MCF 10A (cell line): ENCODE data around the gene PTEN. TPM values are rescaled to one million over a fixed set of nuclear protein-coding genes. Genes with fewer than 3 reads are reported as not detected.

Experiments used
- BruUV-seq: library from RNA; stranded (reverse); fragments of 400-500 nt; replicated peaks from 2 replicates; lab custom pipeline; 2021; lab: Mats Ljungman, UMichigan
- CTCF ChIA-PET: fragments of 300-600 bp; sonication (Branson Sonifier 250); formaldehyde crosslinking; extraction: SDS; loops from one replicate; lab custom pipeline; 2021; ENCODE audit warnings: antibody characterized with exemption, inconsistent platforms; lab: Yijun Ruan, JAX
- POLR2A ChIA-PET: fragments of 300-600, 350-650 bp; sonication (Branson Sonifier 250); formaldehyde crosslinking; extraction: SDS; loops from one replicate; lab custom pipeline; 2020; ENCODE audit warnings: antibody characterized with exemption, inconsistent platforms; lab: Yijun Ruan, JAX
- DNase-seq: peaks from one replicate; pipeline ENCODE4 v3.0.0-alpha.2; 2018; ENCODE audit not compliant: unreplicated experiment
- H3K27ac Mint-ChIP-seq: one replicate; pipeline ENCODE4 v1.8.0; 2022; ENCODE audit warnings: mild to moderate bottlenecking, low read depth, mixed read lengths; ENCODE audit not compliant: unreplicated experiment
- H3K27me3 Mint-ChIP-seq: one replicate; pipeline ENCODE4 v1.8.0; 2022; ENCODE audit warnings: mixed read lengths; ENCODE audit not compliant: insufficient read depth, unreplicated experiment
- H3K36me3 Mint-ChIP-seq: one replicate; pipeline ENCODE4 v1.8.0; 2022; ENCODE audit warnings: mild to moderate bottlenecking, moderate library complexity, mixed read lengths; ENCODE audit not compliant: insufficient read depth, unreplicated experiment
- H3K4me1 Mint-ChIP-seq: one replicate; pipeline ENCODE4 v1.8.0; 2022; ENCODE audit warnings: mixed read lengths; ENCODE audit not compliant: insufficient read depth, unreplicated experiment
- H3K4me3 Mint-ChIP-seq: one replicate; pipeline ENCODE4 v1.8.0; 2022; ENCODE audit warnings: mild to moderate bottlenecking, moderate library complexity, mixed read lengths; ENCODE audit not compliant: unreplicated experiment
- H3K9me3 Mint-ChIP-seq: one replicate; pipeline ENCODE4 v1.8.0; 2022; ENCODE audit warnings: mixed read lengths; ENCODE audit not compliant: unreplicated experiment
- intact Hi-C: fragments of 100-400 bp; cut with micrococcal nuclease; formaldehyde crosslinking; loops from 2 replicates; pipeline ENCODE4 v1.14.1; 2022
- total RNA-seq: library from RNA; stranded (reverse); gene quantifications from 2 replicates; pipeline ENCODE4 v1.2.3, GENCODE V29; 2022
- TF ChIP-seq, protein P1 (sequence below): fragments of 200-600 bp; IDR thresholded peaks from one replicate; pipeline ENCODE4 v1.8.0; 2022; ENCODE audit warnings: antibody characterized with exemption, mild to moderate bottlenecking; ENCODE audit not compliant: unreplicated experiment

Gene PTEN
- total RNA-seq, 1 experiment from 2014 or later = 64.1 TPM

DNA sequence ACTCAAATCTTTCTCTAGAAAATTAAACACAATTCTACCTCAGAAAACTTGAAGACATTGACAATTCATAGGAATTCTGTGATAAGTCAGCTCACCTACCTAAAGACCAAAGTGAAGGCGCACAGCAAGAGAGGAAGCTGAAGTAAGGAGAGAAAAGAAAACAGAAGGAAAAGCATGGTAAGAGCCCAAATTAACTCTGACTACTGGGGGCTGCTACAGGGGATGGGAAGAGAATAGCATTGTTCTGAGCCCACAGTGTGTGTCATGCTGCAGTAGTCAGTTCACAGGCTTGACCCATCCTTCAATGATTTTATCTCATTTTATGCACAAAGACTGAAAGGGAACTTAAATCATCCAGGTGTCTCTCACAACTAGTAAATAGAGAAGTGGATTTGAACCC, 111.3 kb downstream of the PTEN start:
- no TSS peak for BruUV-seq
- intact Hi-C loops = loop anchor here (5.0 kb wide), 1 partner anchor 112 kb away; the partner anchor contains the start of genes KLLN and PTEN
- H3K36me3 Mint-ChIP-seq = peaks cover 11% of the 10 kb centered on the region
- peaks cover 9% of the 10 kb centered on the region for H3K4me1 Mint-ChIP-seq
- peaks cover 6% of the 10 kb centered on the region for H3K9me3 Mint-ChIP-seq
- no peak overlapping the region for H3K4me3 Mint-ChIP-seq
- DNase-seq = no peak
- no peak overlapping the region for H3K27ac Mint-ChIP-seq
- TF ChIP-seq, protein P1, sequence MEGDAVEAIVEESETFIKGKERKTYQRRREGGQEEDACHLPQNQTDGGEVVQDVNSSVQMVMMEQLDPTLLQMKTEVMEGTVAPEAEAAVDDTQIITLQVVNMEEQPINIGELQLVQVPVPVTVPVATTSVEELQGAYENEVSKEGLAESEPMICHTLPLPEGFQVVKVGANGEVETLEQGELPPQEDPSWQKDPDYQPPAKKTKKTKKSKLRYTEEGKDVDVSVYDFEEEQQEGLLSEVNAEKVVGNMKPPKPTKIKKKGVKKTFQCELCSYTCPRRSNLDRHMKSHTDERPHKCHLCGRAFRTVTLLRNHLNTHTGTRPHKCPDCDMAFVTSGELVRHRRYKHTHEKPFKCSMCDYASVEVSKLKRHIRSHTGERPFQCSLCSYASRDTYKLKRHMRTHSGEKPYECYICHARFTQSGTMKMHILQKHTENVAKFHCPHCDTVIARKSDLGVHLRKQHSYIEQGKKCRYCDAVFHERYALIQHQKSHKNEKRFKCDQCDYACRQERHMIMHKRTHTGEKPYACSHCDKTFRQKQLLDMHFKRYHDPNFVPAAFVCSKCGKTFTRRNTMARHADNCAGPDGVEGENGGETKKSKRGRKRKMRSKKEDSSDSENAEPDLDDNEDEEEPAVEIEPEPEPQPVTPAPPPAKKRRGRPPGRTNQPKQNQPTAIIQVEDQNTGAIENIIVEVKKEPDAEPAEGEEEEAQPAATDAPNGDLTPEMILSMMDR = no peak
- CTCF ChIA-PET = no interaction called here
- POLR2A ChIA-PET = interaction anchor here (0.6 to 2.1 kb wide), 6 partner anchors 10 to 124 kb away, joined by 3 to 4 read pairs (median 3); no protein-coding TSS in a partner anchor
- no peaks in the 10 kb centered on the region for H3K27me3 Mint-ChIP-seq

DNA sequence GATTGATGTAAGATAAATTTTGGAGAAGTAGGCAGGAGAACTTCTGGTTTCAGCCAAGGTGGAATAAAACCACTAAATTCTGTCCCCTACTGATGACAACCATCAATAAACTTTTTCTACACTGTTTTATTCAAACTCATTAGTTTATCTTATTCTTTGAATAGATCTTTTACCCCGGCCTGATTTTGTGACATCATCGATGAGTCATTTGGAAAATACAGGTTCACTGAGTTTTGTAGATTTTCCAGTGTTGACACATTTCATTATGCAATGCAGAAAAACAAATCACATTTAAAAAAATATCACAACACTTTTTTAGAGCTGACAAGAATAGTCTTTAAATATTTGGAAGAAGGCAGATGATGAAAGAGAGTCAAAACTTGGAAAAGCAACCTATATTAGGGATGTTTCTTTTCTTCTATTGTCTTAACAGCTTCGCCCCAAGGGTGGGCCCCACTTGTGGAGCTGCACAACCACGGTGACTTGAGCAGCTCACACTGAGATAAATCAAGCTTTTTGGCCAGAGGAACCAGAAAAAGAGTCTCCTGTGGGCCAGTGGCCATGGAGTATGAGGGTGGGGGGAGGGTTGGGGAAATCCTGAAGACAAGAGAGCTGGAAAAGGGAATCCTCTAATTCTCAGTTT, 112.8 kb downstream of the PTEN start:
- no peak overlapping the region for H3K4me3 Mint-ChIP-seq
- H3K9me3 Mint-ChIP-seq = peaks cover 6% of the 10 kb centered on the region
- no peaks in the 10 kb centered on the region for H3K27me3 Mint-ChIP-seq
- TF ChIP-seq, protein P1 = no peak
- H3K36me3 Mint-ChIP-seq = peaks cover 11% of the 10 kb centered on the region
- intact Hi-C loops = loop anchor here (5.0 kb wide), 1 partner anchor 114 kb away; the partner anchor contains the start of genes KLLN and PTEN
- CTCF ChIA-PET = no interaction called here
- H3K27ac Mint-ChIP-seq = peak overlapping the region; percentile 3
- no TSS peak for BruUV-seq
- POLR2A ChIA-PET = interaction anchor here (0.6 to 2.5 kb wide), 7 partner anchors 12 to 413 kb away, joined by 3 to 10 read pairs (median 4); no protein-coding TSS in a partner anchor
- H3K4me1 Mint-ChIP-seq = peaks cover 9% of the 10 kb centered on the region
- peak; percentile 48 for DNase-seq

DNA sequence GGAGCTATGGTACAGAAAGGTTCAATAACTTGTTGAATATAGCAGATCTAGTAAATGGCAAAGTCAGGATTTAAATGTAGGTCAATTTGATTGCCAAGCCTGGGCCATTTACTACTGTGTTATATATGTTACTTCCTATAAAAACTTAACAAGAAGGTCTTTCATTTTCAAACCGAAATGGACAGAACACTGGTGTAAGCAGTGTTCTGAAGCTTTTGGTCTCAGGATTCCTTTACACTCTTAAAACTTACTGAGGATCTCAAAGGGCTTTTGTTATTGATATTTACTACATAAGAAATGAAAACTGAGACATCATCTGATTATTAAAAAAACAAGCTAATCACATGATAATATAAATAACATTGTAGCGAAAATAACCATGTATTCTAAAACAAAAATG, 114.7 kb downstream of the PTEN start:
- H3K4me1 Mint-ChIP-seq = peaks cover 9% of the 10 kb centered on the region
- H3K27ac Mint-ChIP-seq = no peak overlapping the region
- TF ChIP-seq, protein P1 = no peak
- ChIA-PET POLR2A (interaction anchor here (0.7 to 2.5 kb wide), 10 partner anchors 14 to 411 kb away, joined by 3 to 10 read pairs (median 3); partner anchors contain the start of genes KLLN and PTEN), CTCF (interaction anchor here (0.6 to 0.7 kb wide), 2 partner anchors 286 to 388 kb away, joined by 3 to 4 read pairs; no protein-coding TSS in a partner anchor)
- BruUV-seq = no TSS peak
- intact Hi-C loops = loop anchor here (5.0 kb wide), 1 partner anchor 116 kb away; the partner anchor contains the start of genes KLLN and PTEN
- DNase-seq = no peak
- peaks cover 11% of the 10 kb centered on the region for H3K36me3 Mint-ChIP-seq
- H3K9me3 Mint-ChIP-seq = peaks cover 1% of the 10 kb centered on the region
- no peaks in the 10 kb centered on the region for H3K27me3 Mint-ChIP-seq
- no peak overlapping the region for H3K4me3 Mint-ChIP-seq

DNA sequence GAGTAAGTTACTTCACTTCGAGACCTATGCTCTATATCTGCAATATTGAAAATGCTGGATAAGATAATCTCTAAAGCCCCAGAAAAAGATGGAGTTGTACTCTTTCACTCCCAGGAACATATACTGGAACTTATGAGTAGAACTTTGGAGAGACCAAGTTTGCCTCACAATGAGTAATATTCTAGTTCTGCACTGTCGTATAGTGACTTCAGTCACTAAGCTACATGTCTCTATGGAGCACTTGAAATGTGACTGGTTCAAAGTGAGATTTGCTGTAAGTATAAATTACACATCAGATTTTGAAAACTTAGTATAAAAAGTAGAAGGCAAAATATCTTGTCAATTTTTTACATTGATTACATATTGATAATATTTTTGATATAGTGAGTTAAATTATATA, 116.4 kb downstream of the PTEN start:
- Mint-ChIP-seq H3K27me3 (no peaks in the 10 kb centered on the region), H3K4me3 (no peak overlapping the region), H3K4me1 (peaks cover 9% of the 10 kb centered on the region), H3K36me3 (peaks cover 11% of the 10 kb centered on the region), H3K27ac (no peak overlapping the region), H3K9me3 (peaks cover 8% of the 10 kb centered on the region)
- ChIA-PET CTCF (interaction anchor here (0.7 to 0.8 kb wide), 2 partner anchors 11 to 104 kb away, joined by 4 read pairs; no protein-coding TSS in a partner anchor), POLR2A (interaction anchor here (0.7 kb wide), 1 partner anchor 55 kb away, joined by 3 read pairs; no protein-coding TSS in a partner anchor)
- intact Hi-C loops = loop anchor here (5.0 kb wide), 1 partner anchor 118 kb away; the partner anchor contains the start of genes KLLN and PTEN
- BruUV-seq = no TSS peak
- TF ChIP-seq, protein P1 = no peak
- no peak for DNase-seq
